GM04504 (cell line): ENCODE results near the gene LPIN1.

Experiments
- DNase-seq: peaks from one replicate; pipeline ENCODE4 v3.0.0-alpha.2; 2012; ENCODE audit warnings: low read depth

The LPIN1 gene, protein sequence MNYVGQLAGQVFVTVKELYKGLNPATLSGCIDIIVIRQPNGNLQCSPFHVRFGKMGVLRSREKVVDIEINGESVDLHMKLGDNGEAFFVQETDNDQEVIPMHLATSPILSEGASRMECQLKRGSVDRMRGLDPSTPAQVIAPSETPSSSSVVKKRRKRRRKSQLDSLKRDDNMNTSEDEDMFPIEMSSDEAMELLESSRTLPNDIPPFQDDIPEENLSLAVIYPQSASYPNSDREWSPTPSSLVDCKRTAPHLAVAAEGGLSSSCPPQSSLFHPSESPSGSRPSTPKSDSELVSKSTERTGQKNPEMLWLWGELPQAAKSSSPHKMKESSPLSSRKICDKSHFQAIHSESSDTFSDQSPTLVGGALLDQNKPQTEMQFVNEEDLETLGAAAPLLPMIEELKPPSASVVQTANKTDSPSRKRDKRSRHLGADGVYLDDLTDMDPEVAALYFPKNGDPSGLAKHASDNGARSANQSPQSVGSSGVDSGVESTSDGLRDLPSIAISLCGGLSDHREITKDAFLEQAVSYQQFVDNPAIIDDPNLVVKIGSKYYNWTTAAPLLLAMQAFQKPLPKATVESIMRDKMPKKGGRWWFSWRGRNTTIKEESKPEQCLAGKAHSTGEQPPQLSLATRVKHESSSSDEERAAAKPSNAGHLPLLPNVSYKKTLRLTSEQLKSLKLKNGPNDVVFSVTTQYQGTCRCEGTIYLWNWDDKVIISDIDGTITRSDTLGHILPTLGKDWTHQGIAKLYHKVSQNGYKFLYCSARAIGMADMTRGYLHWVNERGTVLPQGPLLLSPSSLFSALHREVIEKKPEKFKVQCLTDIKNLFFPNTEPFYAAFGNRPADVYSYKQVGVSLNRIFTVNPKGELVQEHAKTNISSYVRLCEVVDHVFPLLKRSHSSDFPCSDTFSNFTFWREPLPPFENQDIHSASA

DNA sequence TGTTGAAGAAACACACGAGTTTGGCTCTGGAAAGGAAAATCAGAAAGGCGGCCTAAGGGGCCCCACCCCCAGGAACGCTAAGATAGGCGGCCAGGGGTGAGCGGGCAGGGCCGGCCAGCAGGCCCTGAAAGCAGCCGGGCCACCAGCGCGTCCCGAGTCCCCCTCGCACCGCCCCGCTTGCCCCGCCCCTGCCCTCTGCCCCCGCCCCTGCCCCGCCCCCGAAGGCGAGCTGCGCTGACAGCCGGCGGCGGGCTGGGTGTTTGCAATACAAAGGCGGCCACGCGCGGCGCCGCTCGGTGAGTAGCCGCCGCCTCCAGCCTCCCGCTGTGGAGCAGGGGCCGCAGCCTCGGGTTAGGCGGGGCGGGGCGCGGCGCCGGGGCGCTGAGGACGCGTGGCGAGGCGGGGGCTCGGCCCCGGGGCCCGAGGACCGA lies at the start of gene LPIN1:
TSS of gene LPIN1 (plus strand) at position 257 of the 431 bp plus-strand sequence. CDS start 18,910 bp downstream, outside the sequence.
- peak; percentile 64 for DNase-seq

DNA sequence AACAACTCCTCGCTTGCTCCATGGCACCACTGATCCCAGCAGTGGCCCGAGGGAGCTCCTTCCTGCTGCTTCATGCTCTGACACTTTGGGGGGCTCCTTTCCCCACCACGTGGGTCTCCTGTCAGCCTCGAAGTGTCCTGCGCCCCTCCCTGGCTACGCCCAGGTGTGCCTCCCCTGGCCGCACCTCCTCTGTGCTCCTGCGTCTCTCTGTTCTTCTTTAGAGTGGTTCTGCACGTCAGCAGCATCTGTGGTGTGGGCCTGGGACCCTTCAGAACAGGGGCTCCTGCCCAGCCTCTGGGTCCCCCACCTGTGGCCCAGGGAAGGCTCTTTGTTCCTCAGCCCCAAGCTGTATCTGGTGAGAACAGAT lies 49.7 kb upstream of the LPIN1 start:
- no peak for DNase-seq

DNA sequence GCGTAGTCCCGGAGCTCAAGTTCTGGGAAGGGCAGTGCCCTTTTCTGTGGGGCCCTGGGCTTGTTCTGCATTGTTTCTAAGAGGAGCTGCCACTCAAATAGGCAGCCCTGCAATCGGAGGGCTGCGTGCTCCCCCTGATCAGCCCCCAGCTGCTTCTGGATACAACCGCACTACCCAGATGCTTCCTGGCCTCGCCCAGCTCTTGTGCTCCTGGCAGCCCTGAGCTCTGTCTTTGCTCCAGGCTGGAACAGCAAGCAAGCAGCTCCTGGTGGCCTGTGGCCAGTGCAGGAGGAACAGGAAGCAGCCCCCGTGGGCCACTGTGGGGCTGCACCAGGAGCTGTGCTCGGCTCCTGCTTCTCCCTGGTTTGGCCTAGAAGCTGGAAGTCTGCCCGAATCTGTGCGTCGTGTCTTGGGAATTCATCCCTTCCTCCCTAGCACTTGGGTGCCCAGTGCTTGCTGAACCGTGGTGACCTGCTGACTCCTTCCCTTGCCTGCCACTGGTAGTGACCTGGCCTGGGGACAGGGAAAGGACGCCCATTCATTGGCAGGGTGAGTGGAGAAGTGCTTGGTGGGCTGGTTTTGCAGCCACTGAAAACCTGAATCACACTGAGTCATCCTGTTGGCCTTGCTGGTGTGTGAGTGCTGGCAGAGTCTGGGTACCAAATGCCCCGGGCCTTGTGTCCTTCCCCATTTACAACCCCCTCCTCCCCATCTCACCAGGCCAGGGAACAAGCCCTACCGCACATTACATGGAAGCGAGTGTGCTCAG lies 49.1 kb upstream of the LPIN1 start:
- DNase-seq: peak; percentile 42

- peak; percentile 40 for DNase-seq
Observed at GRCh38 chr2:11698009-11698922, 48.2 kb upstream of the LPIN1 start.

GRCh38 chr2:11699686-11700670 lies 46.5 kb upstream of the LPIN1 start:
- DNase-seq: no peak

DNA sequence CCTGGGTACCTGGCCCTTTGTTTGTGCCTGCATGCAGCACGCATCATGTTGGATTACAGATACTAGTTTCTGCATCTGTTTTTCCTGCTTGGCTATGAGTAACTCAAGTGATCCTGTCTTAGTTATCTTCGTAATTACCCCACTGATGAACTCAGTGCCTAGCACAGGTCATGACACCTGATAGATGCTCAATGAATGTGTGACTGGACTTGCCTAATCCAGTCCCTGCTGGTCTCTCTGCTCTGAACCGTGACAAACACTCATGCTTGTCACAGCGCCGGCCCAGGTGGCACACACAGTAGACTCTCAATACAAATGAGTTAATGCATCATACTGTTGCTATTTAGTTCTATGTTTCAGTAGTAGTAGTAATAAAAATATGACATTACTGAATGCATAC lies 45.2 kb upstream of the LPIN1 start:
- DNase-seq: no peak

- DNase-seq: no peak
Observed at GRCh38 chr2:11701751-11702301, 44.6 kb upstream of the LPIN1 start.

- no peak for DNase-seq
Observed at GRCh38 chr2:11702946-11703345, 43.5 kb upstream of the LPIN1 start.

DNA sequence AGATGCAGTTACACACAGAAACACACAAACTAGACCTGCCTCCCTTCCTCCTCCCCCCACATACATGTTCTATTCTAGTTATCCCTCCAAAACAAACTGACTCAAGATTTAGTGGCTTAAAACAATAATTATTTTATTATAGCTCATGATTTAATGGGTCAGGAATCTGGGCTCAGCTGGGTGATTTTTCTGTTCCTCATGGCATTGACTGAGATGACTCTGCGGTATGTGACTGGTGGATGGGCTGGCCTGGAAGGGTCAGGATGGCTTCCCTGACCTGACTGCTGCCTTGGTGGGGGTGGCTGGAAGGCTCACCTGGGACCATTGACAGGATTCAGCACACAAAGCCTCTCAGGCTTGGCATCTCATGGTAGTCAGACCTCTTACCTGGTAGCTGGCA lies 42.7 kb upstream of the LPIN1 start:
- DNase-seq: no peak

DNA sequence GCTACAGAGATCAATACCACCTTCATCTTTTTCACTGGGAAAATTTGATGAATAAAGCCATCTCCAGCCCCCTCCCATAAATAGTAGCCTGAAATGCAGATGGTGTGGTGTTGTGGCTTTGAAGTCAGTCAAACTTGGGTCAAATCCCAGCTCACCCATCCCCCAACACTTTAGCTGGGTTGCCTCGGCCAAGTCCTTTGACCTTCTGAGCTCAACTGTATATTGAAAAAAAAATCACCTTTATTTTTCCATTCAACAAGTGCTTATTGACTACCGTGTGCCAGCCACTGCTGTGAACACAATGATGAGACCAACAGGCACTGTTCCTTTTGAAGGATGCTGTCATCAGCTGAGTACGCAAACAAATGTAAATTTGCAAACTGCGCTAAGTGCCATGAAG lies 41.4 kb upstream of the LPIN1 start:
- no peak for DNase-seq

- no peak for DNase-seq
Observed at GRCh38 chr2:11705711-11706110, 40.7 kb upstream of the LPIN1 start.

DNA sequence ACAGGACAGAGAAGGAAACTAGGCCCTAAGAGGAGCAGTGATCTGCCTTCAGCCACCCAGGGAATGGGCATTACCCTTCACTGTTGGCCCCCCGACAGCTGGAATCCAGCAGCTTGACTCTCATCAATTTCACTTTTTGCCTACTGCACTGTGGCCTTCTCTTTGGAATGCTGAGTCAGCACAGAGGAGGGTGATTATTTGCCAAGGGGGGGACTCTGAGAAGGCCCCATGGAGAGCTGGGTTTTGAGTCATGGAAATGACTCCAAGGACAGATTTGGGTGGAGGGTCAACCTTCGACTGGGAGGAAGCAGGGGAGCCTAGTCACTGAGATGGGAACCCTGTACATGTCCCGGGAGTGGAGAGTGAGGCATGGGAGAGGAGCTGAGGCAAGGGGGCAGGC lies 38.3 kb upstream of the LPIN1 start:
- no peak for DNase-seq

GRCh38 chr2:11709293-11709692 lies 37.1 kb upstream of the LPIN1 start:
- no peak for DNase-seq

GRCh38 chr2:11710210-11710609 lies 36.2 kb upstream of the LPIN1 start:
- DNase-seq: no peak

DNA sequence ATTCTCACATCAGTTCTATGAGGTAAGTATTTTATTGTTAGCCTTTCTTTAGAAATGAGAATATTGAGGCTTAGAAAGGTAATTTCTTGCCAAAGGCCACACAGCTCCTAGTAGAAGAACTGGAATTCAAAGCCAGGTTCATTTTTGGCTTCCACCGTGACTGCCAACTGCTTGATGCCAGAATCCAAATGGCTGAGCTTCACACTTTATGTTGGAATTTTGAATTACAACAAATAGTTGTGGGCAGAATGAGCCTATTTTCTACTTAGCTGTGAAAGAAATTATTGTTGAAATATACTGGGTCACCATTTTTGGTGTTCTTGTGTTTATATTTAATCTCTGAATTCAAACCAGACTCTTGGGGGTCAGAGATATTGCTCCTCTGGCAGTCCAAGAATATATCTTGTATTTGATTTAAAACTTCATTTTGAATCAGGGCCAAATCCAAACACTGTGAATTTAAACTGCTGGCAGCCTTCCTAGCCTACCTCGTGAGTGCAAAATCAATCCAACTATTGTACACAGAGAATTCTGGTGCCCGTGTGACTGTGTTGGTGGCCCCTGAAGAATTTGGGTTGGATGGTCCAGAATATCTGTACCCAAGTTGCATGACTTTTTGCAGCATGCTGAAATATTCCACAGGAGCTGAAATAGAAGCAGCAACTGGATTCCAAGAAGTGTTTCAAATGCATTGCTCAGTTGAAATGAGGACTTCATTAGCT lies 35.6 kb upstream of the LPIN1 start:
- DNase-seq: no peak

DNA sequence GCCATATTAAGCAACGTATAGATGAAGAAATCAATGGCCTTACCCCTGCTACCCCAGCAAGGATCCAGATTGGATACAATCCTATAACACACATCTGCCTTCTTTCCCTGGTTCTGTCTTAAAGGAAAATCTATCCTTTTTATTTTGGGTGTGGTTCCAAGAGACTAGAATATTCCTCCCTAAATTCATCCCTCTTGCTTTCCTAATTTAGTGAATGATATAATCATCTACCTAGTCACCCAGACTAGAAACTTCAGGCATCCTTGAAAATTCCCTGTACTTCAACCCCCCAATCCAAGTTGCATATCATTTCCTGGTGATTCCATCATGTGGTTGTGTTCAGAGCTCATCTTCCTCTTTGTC lies 35.1 kb upstream of the LPIN1 start:
- no peak for DNase-seq

- no peak for DNase-seq
Observed at GRCh38 chr2:11711751-11712150, 34.7 kb upstream of the LPIN1 start.

- DNase-seq: no peak
Observed at GRCh38 chr2:11712866-11713265, 33.6 kb upstream of the LPIN1 start.

DNA sequence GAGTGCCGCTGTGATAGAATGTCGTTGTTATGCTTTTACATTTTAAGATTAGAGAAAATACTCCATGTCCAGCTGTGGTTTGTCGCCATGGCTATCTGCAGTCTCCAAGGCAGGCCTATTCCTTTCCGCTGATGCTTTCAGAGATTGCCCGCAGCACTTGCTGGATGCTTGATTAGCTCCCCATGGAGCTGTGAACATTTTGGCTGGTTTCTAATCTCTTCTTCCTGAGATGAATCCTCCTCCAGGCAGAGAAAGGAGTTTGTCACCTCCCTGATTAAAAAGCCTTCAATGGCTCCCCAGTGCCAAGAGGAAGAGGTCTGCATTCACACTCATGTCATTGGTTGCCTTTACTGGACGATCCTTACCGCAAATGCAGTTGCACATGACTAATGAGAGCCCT lies 32.6 kb upstream of the LPIN1 start:
- DNase-seq: no peak
